ENCODE results near the gene HIVEP1.
"Not testable (repeated sequence)": the region's sequence is repeated elsewhere in the genome, so short reads cannot be mapped to it uniquely, and the experiment has no call there.

Gene HIVEP1

DNA sequence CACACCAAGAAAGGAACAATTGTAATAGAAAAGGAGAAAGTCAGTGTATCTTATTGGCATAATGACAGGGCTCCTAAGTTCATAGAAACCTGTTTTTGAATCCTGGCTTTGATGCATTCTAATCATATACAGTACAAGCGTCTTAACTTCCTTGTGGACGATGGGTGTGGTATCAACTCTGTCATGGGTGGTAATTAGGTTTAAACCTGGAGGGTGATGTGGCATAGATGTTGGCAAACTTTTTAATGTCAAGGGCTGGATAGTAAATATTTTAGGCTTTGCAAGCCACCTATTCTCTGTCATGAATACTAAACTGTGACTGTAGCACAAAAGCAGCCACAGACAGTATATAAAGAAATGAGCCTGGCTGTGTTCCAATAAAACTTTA lies 139.3 kb downstream of the HIVEP1 start:
- no peak overlapping the region for H3K27ac Mint-ChIP-seq (ENCODE audit: low read depth)
- H3K4me1 Mint-ChIP-seq: peaks cover 6% of the 10 kb centered on the region

GRCh38 chr6:12152023-12152970 lies 140.2 kb downstream of the HIVEP1 start:
- H3K27me3 Mint-ChIP-seq: no peaks in the 10 kb centered on the region
- no peak for DNase-seq (ENCODE audit: low spot score in 2 of 2)
- no peak overlapping the region for H3K4me3 Mint-ChIP-seq
- no peak overlapping the region for H3K27ac Mint-ChIP-seq (ENCODE audit: low read depth)
- H3K4me1 Mint-ChIP-seq: peaks cover 6% of the 10 kb centered on the region
- H3K36me3 Mint-ChIP-seq (ENCODE audit: insufficient read depth): peaks cover 6% of the 10 kb centered on the region
- no peaks in the 10 kb centered on the region for H3K9me3 Mint-ChIP-seq
- no peak for ATAC-seq (replicated peaks; ENCODE audit: extremely low read depth, poor library complexity, severe bottlenecking)

More for the DNA sequence above, 139.3 kb downstream of the HIVEP1 start:
- H3K27me3 Mint-ChIP-seq: no peaks in the 10 kb centered on the region
- ATAC-seq (replicated peaks; ENCODE audit: extremely low read depth, poor library complexity, severe bottlenecking): no peak
- H3K4me3 Mint-ChIP-seq: no peak overlapping the region
- no peak for DNase-seq (ENCODE audit: low spot score in 2 of 2)
- no peaks in the 10 kb centered on the region for H3K9me3 Mint-ChIP-seq
- peaks cover 6% of the 10 kb centered on the region for H3K36me3 Mint-ChIP-seq (ENCODE audit: insufficient read depth)

DNA sequence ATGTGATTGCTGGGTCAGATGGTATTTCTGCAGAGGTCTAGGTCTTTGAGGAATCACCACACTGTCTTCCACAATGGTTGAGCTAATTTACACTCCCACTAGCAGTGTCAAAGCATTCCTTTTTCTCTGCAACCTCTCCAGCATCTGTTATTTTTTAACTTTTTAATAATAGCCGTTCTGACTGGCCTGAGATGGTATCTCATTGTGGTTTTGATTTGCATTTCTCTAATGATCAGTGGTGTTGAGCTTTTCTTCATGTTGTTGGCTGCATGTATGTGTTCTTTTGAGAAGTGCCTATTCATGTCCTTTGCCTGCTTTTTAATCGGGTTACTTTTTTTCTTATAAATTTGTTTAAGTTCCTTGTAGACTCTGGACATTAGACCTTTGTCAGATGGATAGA lies 143.7 kb downstream of the HIVEP1 start:
- H3K4me1 Mint-ChIP-seq; DNase-seq (ENCODE audit: low spot score in 2 of 2); H3K9me3 Mint-ChIP-seq; ATAC-seq (replicated peaks; ENCODE audit: extremely low read depth, poor library complexity, severe bottlenecking); H3K4me3 Mint-ChIP-seq; H3K27me3 Mint-ChIP-seq; H3K36me3 Mint-ChIP-seq (ENCODE audit: insufficient read depth); H3K27ac Mint-ChIP-seq (ENCODE audit: low read depth): not testable (repeated sequence)

DNA sequence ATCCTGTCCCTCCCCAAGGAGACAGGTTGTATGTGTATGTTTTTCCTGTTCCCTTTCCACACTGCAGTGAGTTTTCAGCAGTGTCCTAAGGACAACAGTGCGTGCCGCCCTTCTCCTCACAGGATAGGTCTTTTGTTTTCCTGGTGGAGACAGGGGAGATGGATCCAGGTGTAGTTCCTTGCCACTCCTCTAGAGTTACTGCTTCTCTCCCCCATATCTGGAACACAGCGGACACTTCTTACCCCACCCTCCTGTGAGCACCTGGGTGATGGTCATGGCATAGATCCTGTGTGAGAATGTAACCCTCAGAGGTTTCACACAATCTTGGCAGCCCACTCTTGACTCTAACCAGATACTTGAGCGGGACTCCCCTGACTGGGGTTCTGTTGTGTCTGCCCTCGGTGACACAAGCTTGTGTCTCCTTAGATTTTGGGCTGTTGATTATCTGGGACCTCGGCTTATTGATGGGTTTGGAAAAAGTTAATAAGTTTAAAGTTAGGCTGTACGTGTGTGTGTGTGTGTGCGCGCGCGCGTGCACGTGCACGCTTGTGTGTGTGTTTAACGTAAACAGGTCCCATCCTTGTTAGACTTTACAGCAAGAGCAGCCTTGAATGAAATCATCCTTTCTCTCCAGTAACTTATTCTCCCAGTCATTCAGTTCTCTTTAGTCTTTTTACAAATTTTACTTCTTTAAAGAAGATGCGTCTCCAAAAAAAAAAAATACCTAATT lies 146.7 kb downstream of the HIVEP1 start:
- no peak for DNase-seq (ENCODE audit: low spot score in 2 of 2)
- Mint-ChIP-seq H3K9me3 (no peaks in the 10 kb centered on the region), H3K36me3 (ENCODE audit: insufficient read depth) (peaks cover 15% of the 10 kb centered on the region), H3K27ac (ENCODE audit: low read depth) (no peak overlapping the region), H3K4me3 (no peak overlapping the region), H3K4me1 (peaks cover 34% of the 10 kb centered on the region), H3K27me3 (no peaks in the 10 kb centered on the region)
- ATAC-seq (replicated peaks; ENCODE audit: extremely low read depth, poor library complexity, severe bottlenecking): no peak

DNA sequence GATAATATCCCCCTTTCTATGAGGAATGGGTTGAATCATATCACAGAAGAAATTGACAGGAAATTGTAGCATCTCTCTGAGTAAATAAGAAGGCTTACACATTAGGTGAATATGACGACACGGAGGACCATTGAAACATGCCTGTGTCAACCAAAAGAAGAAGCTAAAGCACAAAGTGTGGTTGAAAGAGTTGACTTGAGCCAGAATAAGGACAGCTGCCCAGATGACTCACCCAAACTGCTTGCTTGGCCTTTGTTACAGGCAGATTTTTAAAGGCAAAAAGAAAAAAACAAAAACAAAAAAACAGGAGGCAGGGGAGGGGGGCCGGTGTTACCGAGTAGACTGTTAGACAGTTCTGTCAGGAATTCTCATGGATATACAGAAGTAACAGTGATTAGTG lies 148.2 kb downstream of the HIVEP1 start:
- no peaks in the 10 kb centered on the region for H3K9me3 Mint-ChIP-seq
- no peak for DNase-seq (ENCODE audit: low spot score in 2 of 2)
- no peak for ATAC-seq (replicated peaks; ENCODE audit: extremely low read depth, poor library complexity, severe bottlenecking)

DNA sequence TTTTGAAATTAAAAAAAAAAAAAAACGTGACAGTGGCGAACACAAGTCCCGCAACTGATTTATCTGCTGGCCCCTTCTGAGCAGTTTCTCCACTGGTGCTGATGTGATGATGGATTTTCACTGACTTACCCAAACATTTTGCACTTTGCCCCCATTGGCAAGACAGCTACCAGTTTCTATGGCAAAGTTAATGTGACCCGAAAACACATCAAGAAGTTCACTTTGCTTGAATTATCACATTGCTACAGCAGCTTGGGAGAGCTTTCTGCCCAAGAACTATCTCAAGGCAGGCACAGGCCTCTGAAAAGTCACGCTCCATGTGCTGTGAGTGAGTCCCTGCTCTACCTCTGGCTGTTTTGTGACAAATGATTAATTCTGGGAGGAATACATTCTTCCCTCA lies 150.1 kb downstream of the HIVEP1 start:
- Mint-ChIP-seq H3K4me3 (no peak overlapping the region), H3K27ac (ENCODE audit: low read depth) (no peak overlapping the region), H3K27me3 (no peaks in the 10 kb centered on the region), H3K36me3 (ENCODE audit: insufficient read depth) (peaks cover 14% of the 10 kb centered on the region), H3K4me1 (peaks cover 35% of the 10 kb centered on the region), H3K9me3 (no peaks in the 10 kb centered on the region)
- DNase-seq (ENCODE audit: low spot score in 2 of 2): no peak
- ATAC-seq (replicated peaks; ENCODE audit: extremely low read depth, poor library complexity, severe bottlenecking): no peak

More for the DNA sequence above, 148.2 kb downstream of the HIVEP1 start:
- no peak overlapping the region for H3K4me3 Mint-ChIP-seq
- H3K27ac Mint-ChIP-seq (ENCODE audit: low read depth): no peak overlapping the region
- H3K36me3 Mint-ChIP-seq (ENCODE audit: insufficient read depth): peaks cover 16% of the 10 kb centered on the region
- no peaks in the 10 kb centered on the region for H3K27me3 Mint-ChIP-seq
- peaks cover 35% of the 10 kb centered on the region for H3K4me1 Mint-ChIP-seq

GRCh38 chr6:12163149-12163548 lies 151.0 kb downstream of the HIVEP1 start:
- peaks cover 30% of the 10 kb centered on the region for H3K4me1 Mint-ChIP-seq
- DNase-seq (ENCODE audit: low spot score in 2 of 2) (peak in 1 of 2 donors; percentile 25), ATAC-seq (replicated peaks; ENCODE audit: extremely low read depth, poor library complexity, severe bottlenecking) (peak; percentile 94)
- no peaks in the 10 kb centered on the region for H3K9me3 Mint-ChIP-seq
- H3K36me3 Mint-ChIP-seq (ENCODE audit: insufficient read depth): peaks cover 14% of the 10 kb centered on the region
- H3K27me3 Mint-ChIP-seq: no peaks in the 10 kb centered on the region
- peak overlapping the region; percentile 14 for H3K27ac Mint-ChIP-seq (ENCODE audit: low read depth)
- no peak overlapping the region for H3K4me3 Mint-ChIP-seq

DNA sequence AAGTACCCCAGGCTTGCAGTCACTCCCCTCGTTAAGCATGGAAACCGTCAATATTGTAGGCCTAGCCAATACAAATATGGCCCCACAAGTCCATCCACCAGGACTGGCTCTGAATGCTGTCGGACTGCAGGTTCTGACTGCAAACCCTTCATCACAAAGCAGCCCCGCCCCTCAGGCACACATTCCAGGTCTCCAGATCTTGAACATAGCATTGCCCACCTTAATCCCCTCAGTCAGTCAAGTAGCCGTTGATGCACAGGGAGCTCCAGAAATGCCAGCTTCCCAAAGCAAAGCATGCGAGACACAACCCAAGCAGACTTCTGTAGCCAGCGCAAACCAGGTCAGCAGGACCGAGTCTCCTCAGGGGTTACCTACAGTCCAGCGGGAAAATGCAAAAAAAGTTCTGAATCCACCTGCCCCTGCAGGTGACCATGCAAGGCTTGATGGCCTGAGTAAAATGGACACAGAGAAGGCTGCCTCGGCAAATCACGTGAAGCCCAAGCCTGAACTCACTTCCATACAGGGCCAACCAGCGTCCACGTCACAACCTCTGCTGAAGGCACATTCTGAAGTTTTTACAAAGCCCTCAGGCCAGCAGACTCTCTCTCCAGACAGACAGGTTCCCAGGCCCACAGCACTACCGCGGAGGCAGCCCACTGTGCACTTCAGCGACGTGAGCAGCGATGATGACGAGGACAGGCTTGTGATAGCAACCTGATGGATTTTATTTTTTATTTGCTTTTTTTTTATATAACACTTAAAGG lies 151.8 kb downstream of the HIVEP1 start:
- Mint-ChIP-seq H3K4me3 (no peak overlapping the region), H3K4me1 (peaks cover 25% of the 10 kb centered on the region), H3K27me3 (no peaks in the 10 kb centered on the region), H3K27ac (ENCODE audit: low read depth) (peak overlapping the region; percentile 14), H3K9me3 (no peaks in the 10 kb centered on the region), H3K36me3 (ENCODE audit: insufficient read depth) (peaks cover 14% of the 10 kb centered on the region)
- DNase-seq (ENCODE audit: low spot score in 2 of 2): no peak
- ATAC-seq (replicated peaks; ENCODE audit: extremely low read depth, poor library complexity, severe bottlenecking): no peak

DNA sequence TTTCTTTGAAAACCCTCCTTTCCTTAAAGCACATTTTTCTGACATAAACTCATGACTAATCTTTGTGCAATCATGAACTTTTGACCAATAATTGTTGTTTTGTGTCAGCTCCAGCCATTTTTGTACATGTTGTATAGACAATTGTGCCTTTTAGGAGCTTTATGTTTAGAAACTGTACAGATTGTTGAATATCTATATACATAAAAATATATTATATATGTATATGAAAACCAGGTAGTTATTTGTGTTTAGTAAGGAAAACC lies 152.3 kb downstream of the HIVEP1 start:
- Mint-ChIP-seq H3K9me3 (no peaks in the 10 kb centered on the region), H3K36me3 (ENCODE audit: insufficient read depth) (peaks cover 14% of the 10 kb centered on the region), H3K4me1 (peaks cover 25% of the 10 kb centered on the region), H3K27me3 (no peaks in the 10 kb centered on the region), H3K4me3 (no peak overlapping the region), H3K27ac (ENCODE audit: low read depth) (no peak overlapping the region)
- no peak for DNase-seq (ENCODE audit: low spot score in 2 of 2)
- ATAC-seq (replicated peaks; ENCODE audit: extremely low read depth, poor library complexity, severe bottlenecking): no peak

DNA sequence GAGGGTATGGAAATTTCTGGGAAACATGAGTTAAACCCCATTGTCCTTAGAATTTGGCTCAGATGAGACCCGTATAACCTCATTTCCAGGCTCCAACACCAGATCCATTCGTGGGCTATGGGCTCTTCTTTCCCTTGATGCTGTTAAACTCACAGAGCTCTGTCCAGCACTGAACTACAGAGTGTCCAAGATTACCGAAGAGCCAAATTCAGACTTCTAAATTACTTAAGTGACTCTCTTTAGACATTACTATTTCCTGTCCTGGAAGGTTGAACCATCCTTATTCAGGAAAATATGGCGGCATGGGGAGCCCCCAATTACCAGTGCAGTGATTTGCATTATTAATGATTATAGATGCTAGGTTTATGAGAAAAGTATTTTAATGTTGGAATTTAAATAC lies 153.2 kb downstream of the HIVEP1 start:
- Mint-ChIP-seq H3K4me3 (no peak overlapping the region), H3K36me3 (ENCODE audit: insufficient read depth) (peaks cover 12% of the 10 kb centered on the region), H3K27ac (ENCODE audit: low read depth) (no peak overlapping the region), H3K27me3 (no peaks in the 10 kb centered on the region), H3K4me1 (peaks cover 25% of the 10 kb centered on the region), H3K9me3 (no peaks in the 10 kb centered on the region)
- no peak for DNase-seq (ENCODE audit: low spot score in 2 of 2)
- ATAC-seq (replicated peaks; ENCODE audit: extremely low read depth, poor library complexity, severe bottlenecking): no peak

DNA sequence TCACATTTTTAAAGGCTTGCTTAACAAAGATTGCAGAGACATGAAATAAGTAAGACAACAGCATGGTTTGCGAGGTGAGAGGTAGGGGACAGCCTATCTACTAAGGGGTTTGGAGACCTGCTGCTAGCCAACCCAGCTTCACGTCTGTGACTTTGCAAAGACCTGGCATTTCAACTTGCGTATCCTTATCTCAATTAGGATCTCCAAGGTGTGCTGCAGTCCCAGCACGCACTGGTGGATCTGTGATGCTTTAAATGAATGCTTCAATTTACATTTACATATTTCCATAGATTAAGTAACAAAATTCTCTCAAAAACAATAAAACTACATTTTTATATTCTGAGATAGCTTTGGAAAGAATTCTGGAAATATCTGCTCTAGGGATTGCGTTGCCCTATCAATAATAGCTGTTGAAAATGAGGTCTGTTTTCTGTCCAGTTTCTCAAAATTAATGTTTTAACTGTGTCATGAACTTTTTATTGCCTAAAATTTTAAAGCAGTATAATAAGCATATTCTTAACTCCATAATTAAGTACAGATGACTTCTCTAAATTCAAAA lies 153.7 kb downstream of the HIVEP1 start:
- Mint-ChIP-seq H3K27ac (ENCODE audit: low read depth) (no peak overlapping the region), H3K4me3 (no peak overlapping the region), H3K36me3 (ENCODE audit: insufficient read depth) (peaks cover 11% of the 10 kb centered on the region), H3K4me1 (peaks cover 25% of the 10 kb centered on the region), H3K27me3 (no peaks in the 10 kb centered on the region), H3K9me3 (no peaks in the 10 kb centered on the region)
- no peak for ATAC-seq (replicated peaks; ENCODE audit: extremely low read depth, poor library complexity, severe bottlenecking)
- no peak for DNase-seq (ENCODE audit: low spot score in 2 of 2)

DNA sequence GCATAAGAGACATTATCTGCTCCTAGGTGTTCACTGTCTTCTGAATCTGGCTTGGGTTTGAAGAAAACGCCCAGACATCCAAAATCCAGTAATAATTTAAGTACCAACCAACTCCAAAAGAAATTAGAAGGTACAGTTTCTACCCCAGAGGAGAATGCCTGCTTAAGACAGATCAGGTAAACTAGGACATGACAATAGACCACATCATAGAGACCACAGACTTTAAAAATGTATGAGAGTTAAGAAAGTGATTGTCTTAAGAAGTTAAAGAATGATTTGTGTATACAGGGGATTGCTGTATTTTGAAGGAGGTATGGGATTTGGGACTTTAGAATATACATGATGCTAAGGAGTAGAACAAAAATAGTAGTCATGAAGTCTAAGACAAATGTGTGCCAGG lies 157.3 kb downstream of the HIVEP1 start:
- no peaks in the 10 kb centered on the region for H3K4me1 Mint-ChIP-seq
- ATAC-seq (replicated peaks; ENCODE audit: extremely low read depth, poor library complexity, severe bottlenecking) (no peak), DNase-seq (ENCODE audit: low spot score in 2 of 2) (no peak)
- peaks cover 1% of the 10 kb centered on the region for H3K36me3 Mint-ChIP-seq (ENCODE audit: insufficient read depth)
- no peaks in the 10 kb centered on the region for H3K27me3 Mint-ChIP-seq
- no peak overlapping the region for H3K4me3 Mint-ChIP-seq
- H3K27ac Mint-ChIP-seq (ENCODE audit: low read depth): no peak overlapping the region
- no peaks in the 10 kb centered on the region for H3K9me3 Mint-ChIP-seq
